Subcutaneous adipose tissue (tissue), 4 donors: ENCODE measurements around the gene DPP6. TPM values are rescaled to one million over a fixed set of nuclear protein-coding genes. Genes with fewer than 3 reads are reported as not detected.

Experiments
- total RNA-seq, 4 donors: library from RNA; depleted of rRNA; stranded (reverse); fragments of >200 nt; gene quantifications; one replicate each; pipeline ENCODE4 v1.1.0, GENCODE V29; 2016
- TF ChIP-seq, protein P1 (sequence below): fragments of 450-650 bp; IDR thresholded peaks from one replicate; pipeline ENCODE4 v1.5.1; 2016; ENCODE audit warnings: low read depth, mild to moderate bottlenecking, control low read depth, antibody characterized with exemption, moderate library complexity

Gene DPP6
- total RNA-seq, 4 donors from 2014 or later: 0.19 to 2.0 (median 0.85) TPM; not detected in 1

DNA sequence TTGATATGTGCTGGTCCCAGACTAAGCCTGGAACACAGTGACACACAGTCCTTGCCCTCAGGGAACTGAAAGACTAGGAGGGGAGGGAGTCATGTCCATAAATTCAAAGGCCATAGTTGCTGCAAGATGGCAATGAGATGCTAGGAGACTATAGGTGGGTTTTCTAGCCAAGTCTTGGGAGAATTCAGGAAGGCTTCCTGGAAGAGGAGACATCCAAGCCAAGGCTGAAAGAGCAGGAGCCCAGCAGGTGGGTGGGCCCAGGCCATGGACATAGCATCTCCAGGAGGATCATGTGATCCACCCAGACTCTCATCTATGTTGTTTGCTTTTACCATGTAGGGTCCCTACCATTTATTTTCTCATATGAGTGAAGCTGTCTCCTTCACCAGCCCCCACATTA, 335.1 kb downstream of the DPP6 start:
- TF ChIP-seq, protein P1, sequence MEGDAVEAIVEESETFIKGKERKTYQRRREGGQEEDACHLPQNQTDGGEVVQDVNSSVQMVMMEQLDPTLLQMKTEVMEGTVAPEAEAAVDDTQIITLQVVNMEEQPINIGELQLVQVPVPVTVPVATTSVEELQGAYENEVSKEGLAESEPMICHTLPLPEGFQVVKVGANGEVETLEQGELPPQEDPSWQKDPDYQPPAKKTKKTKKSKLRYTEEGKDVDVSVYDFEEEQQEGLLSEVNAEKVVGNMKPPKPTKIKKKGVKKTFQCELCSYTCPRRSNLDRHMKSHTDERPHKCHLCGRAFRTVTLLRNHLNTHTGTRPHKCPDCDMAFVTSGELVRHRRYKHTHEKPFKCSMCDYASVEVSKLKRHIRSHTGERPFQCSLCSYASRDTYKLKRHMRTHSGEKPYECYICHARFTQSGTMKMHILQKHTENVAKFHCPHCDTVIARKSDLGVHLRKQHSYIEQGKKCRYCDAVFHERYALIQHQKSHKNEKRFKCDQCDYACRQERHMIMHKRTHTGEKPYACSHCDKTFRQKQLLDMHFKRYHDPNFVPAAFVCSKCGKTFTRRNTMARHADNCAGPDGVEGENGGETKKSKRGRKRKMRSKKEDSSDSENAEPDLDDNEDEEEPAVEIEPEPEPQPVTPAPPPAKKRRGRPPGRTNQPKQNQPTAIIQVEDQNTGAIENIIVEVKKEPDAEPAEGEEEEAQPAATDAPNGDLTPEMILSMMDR: no peak

DNA sequence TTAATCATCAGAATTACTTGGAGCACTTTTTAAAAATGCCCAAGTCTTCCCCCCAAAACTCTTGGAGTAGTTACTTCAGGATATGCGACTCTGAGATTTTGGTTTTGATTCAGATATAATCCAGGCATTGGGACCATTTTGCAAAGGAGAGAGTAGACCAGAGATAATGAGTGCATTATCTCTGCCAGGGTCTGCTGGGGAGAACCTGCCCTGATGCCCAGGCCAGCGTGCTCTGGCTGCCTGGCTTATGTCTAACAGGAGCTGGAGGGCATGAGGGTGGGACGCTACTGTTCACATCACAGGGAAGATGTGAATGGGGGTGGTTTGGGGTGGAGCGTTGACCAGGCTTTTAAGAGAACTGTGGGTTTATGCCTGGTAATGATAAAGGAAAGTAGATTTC, 336.2 kb downstream of the DPP6 start:
- TF ChIP-seq, protein P1: no peak

DNA sequence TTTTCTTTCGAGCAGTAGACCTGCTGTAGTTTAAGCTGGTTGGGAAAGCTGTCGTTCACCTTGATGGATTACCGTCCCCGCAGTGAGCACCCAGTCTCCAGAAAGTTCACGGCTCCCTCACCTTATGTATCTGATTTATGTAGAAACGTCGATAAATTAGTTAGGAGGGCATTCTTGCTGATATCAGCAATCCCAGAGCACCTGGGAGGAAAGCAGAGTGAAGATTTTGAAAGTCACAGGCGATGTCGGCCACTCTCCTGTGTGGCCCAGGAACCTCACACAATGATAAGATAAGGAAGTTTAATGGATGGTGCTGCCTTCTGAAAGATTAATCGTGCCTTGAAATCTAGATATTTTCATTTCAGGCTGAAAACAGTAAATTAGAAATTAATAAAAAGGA, 336.8 kb downstream of the DPP6 start:
- TF ChIP-seq, protein P1: no peak

DNA sequence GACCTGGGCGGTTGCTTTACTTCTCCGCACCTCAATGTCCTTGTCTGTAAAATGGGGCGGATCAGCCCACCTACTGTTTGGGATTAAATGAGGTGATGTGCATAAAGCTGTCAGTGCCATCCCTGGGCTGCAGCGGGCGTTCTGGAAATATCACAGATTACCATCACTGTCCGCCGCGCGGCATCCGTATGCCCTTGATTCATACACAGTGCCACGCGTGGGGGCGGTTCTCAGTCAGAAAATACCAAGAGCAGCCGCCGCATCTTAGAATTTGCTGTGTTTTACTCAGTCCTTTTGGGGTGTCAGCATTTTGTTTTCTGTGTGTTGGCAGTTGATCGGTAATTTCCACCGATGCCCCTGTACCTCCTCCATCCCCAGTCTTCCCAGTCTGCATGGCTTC, 338.8 kb downstream of the DPP6 start:
- TF ChIP-seq, protein P1: no peak

DNA sequence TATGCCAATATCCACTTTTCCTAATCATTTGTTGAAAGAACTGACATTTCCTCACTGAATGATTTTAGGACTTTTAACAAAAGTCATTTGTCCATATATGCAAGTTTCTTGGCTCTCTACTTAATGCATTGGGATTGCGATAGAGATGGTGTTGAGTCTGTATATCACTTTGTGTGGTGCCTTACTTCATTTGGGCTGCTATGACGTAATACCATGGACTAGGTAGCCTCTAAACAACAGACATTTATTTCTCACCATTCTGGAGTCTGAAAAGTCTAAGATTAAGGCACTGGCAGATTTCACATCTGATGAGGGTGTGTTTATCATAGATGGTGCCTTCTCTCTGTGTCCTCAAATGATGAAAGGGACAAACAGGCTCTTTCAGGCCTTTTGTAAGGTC, 342.6 kb downstream of the DPP6 start:
- TF ChIP-seq, protein P1: no peak

DNA sequence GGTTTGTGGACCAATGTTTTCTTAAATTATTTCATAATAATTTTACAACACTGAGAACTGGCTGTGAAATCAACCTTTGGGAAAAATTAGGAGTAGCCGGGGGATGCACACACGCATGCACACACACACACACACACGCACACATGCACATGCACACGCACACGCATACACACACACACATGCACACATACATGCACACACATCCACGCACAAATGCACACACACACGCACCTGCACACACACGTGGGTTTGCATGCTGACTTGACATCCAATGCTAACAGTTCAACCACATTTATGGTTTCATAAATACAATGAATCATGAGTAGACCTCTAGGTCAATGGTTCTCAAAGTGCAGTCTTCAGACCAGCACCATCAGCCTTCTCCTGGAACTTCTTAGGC, 354.1 kb downstream of the DPP6 start:
- TF ChIP-seq, protein P1: no peak

DNA sequence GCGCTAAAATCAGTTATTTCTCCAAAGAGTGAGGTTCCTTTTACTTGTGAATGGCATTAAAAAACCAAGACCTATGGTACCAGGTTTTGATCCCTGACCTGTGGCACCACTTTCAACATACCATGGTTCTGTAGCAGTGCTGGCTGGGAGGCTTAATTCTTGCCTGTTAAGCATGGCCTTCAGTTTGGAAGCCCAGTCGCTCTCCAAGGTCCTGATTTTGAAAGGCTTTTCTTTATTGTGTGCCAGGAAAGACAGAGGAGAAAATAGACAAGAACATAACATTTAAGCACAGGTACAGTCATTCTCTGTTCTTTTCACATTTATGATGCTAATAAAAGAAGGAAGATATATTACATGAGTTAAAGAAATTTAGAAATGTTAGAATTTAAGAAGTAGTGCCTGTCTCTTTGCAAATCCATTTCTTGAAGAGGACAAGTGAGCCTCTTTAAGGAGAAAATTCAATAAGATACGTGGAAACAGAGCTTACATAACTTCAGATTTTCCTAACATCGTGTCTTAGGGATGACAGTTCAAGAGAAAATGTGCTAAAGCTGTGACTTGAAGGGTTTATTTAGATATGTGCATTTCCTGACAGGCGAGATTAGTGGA, 357.6 kb downstream of the DPP6 start:
- TF ChIP-seq, protein P1: no peak
